Liver (tissue), 3 donors: ENCODE data around the gene CIB4.

Experiments
- EGR1 ChIP-seq, 2 donors: IDR thresholded peaks; 2 replicates each; pipeline ENCODE4 v1.6.1; 2016 to 2018; ENCODE audit warnings: antibody characterized with exemption in 2 of 2, low read depth in 2 of 2
- FOXA1 ChIP-seq: IDR thresholded peaks from 2 replicates; pipeline ENCODE4 v1.6.1; 2016; ENCODE audit warnings: antibody characterized with exemption
- GABPA ChIP-seq, 2 donors: IDR thresholded peaks in 1 of 2; conservative IDR thresholded peaks in 1 of 2; 2 replicates each; pipeline ENCODE4 v1.6.1; 2016; ENCODE audit warnings: antibody characterized with exemption in 2 of 2, mild to moderate bottlenecking in 1 of 2, moderate library complexity in 1 of 2
- RXRA ChIP-seq, 2 donors: IDR thresholded peaks; 2 replicates each; pipeline ENCODE4 v1.6.1; 2017 to 2018; ENCODE audit warnings: antibody characterized with exemption in 2 of 2, mild to moderate bottlenecking in 1 of 2
- SP1 ChIP-seq: IDR thresholded peaks from 2 replicates; pipeline ENCODE4 v1.6.1; 2018; ENCODE audit warnings: antibody characterized with exemption, mild to moderate bottlenecking
- TAF1 ChIP-seq: conservative IDR thresholded peaks from 2 replicates; pipeline ENCODE4 v1.6.1; 2016; ENCODE audit warnings: antibody characterized with exemption, mild to moderate bottlenecking
- ZBTB33 ChIP-seq: IDR thresholded peaks from 2 replicates; pipeline ENCODE4 v1.6.1; 2016; ENCODE audit warnings: antibody characterized with exemption
- TF ChIP-seq, protein P1 (sequence below): fragments of 150-350 bp; IDR thresholded peaks from 2 replicates; pipeline ENCODE4 v1.5.1; 2017; ENCODE audit warnings: improper control_type of control experiment, low read depth, low read length; ENCODE audit not compliant: missing input control
- TF ChIP-seq, protein P2 (sequence below): IDR thresholded peaks from 2 replicates; pipeline ENCODE4 v1.6.1; 2016; ENCODE audit warnings: antibody characterized with exemption
- TF ChIP-seq, protein P3 (sequence below): IDR thresholded peaks from 2 replicates; pipeline ENCODE4 v1.6.1; 2016; ENCODE audit warnings: antibody characterized with exemption, mild to moderate bottlenecking
- donor health status: healthy.
- donor health status: healthy.

DNA sequence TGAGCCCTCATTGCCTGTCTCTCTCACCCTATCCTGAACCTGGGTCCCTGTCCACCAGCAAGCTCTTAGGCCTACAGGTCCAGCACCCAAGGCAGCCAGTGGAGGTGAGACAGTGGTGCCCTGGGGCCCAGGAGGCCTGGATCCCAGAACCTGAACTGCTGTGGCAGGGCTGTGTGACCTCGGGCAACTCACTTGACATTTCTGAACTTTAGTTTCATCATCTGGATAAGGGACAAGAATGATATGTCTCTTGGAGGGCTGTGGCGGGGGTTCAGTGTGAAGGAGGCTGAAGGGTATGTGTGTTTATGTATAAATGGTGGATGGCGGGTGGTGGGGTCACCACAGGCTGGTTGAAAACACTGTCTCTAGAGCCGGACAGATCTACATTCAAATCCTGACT is 10.9 kb downstream of the CIB4 start:
- TF ChIP-seq, protein P1, sequence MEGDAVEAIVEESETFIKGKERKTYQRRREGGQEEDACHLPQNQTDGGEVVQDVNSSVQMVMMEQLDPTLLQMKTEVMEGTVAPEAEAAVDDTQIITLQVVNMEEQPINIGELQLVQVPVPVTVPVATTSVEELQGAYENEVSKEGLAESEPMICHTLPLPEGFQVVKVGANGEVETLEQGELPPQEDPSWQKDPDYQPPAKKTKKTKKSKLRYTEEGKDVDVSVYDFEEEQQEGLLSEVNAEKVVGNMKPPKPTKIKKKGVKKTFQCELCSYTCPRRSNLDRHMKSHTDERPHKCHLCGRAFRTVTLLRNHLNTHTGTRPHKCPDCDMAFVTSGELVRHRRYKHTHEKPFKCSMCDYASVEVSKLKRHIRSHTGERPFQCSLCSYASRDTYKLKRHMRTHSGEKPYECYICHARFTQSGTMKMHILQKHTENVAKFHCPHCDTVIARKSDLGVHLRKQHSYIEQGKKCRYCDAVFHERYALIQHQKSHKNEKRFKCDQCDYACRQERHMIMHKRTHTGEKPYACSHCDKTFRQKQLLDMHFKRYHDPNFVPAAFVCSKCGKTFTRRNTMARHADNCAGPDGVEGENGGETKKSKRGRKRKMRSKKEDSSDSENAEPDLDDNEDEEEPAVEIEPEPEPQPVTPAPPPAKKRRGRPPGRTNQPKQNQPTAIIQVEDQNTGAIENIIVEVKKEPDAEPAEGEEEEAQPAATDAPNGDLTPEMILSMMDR = no peak
- TF ChIP-seq TAF1 = no peak
- no peak for TF ChIP-seq RXRA (IDR thresholded peaks at IDR 0.05)
- TF ChIP-seq EGR1 (IDR thresholded peaks at IDR 0.05; ENCODE audit: low read depth in 2 of 2) = no peak
- no peak for TF ChIP-seq GABPA (IDR thresholded peaks at IDR 0.05 in 1 of 2, conservative IDR thresholded peaks at IDR 0.05 in 1 of 2)
- TF ChIP-seq, protein P2, sequence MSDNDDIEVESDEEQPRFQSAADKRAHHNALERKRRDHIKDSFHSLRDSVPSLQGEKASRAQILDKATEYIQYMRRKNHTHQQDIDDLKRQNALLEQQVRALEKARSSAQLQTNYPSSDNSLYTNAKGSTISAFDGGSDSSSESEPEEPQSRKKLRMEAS = no peak
- TF ChIP-seq, protein P3, sequence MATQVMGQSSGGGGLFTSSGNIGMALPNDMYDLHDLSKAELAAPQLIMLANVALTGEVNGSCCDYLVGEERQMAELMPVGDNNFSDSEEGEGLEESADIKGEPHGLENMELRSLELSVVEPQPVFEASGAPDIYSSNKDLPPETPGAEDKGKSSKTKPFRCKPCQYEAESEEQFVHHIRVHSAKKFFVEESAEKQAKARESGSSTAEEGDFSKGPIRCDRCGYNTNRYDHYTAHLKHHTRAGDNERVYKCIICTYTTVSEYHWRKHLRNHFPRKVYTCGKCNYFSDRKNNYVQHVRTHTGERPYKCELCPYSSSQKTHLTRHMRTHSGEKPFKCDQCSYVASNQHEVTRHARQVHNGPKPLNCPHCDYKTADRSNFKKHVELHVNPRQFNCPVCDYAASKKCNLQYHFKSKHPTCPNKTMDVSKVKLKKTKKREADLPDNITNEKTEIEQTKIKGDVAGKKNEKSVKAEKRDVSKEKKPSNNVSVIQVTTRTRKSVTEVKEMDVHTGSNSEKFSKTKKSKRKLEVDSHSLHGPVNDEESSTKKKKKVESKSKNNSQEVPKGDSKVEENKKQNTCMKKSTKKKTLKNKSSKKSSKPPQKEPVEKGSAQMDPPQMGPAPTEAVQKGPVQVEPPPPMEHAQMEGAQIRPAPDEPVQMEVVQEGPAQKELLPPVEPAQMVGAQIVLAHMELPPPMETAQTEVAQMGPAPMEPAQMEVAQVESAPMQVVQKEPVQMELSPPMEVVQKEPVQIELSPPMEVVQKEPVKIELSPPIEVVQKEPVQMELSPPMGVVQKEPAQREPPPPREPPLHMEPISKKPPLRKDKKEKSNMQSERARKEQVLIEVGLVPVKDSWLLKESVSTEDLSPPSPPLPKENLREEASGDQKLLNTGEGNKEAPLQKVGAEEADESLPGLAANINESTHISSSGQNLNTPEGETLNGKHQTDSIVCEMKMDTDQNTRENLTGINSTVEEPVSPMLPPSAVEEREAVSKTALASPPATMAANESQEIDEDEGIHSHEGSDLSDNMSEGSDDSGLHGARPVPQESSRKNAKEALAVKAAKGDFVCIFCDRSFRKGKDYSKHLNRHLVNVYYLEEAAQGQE = no peak
- no peak for TF ChIP-seq FOXA1
- no peak for TF ChIP-seq SP1
- no peak for TF ChIP-seq ZBTB33
